K562 (cell line): ENCODE measurements around the gene TMTC2. TPM values are rescaled to one million over a fixed set of nuclear protein-coding genes. Genes with fewer than 3 reads are reported as not detected.

Source experiments
- ATAC-seq: fragments of 200-7000 bp; cut with Tn5 transposase; 3 replicates; pipeline ENCODE4 v1.9.1; 2020; ENCODE audit warnings: moderate library complexity
- BruUV-seq: library from RNA; stranded (reverse); fragments of 400-500 nt; replicated peaks from 2 replicates; lab custom pipeline; 2021; lab: Mats Ljungman, UMichigan
- CTCF ChIA-PET: fragments of 300-600 bp; formaldehyde crosslinking; extraction: SDS; loops from one replicate; lab custom pipeline; 2021; ENCODE audit warnings: low intra/inter-chr PET ratio; lab: Yijun Ruan, JAX
- POLR2A ChIA-PET: fragments of 300-600, 350-650 bp; sonication (Branson Sonifier 250); formaldehyde crosslinking; extraction: SDS; loops from one replicate; lab custom pipeline; 2021; ENCODE audit warnings: antibody characterized with exemption, inconsistent platforms; lab: Yijun Ruan, JAX
- DNase-seq, 4 experiments: peaks; one replicate each; pipeline versions ENCODE4 v3.0.0 to v3.0.0-alpha.2; 2011 to 2018; ENCODE audit warnings: low spot score in 3 of 4, mixed read lengths in 3 of 4; ENCODE audit errors: extremely low read depth in 1 of 4
- FAIRE-seq: peaks from 2 replicates; lab custom pipeline; 2011; peaks lifted over from hg19 to GRCh38; lab: Jason Lieb, UNC
- H2AFZ ChIP-seq: 2 replicates; pipeline ENCODE4 v1.6.0; 2011; ENCODE audit warnings: low read depth, low read length, control low read depth, inconsistent platforms
- H3K27ac ChIP-seq: fragments of 200-600 bp; 3 replicates; pipeline ENCODE4 v1.8.0; 2011; ENCODE audit warnings: low read depth, mild to moderate bottlenecking, control low read depth, inconsistent platforms, low read length, moderate library complexity, mixed read lengths; ENCODE audit errors: extremely low read depth
- H3K27me3 ChIP-seq, 2 experiments: fragments of 300-600 bp in 1 of 2; 2 replicates in 1 of 2; 3 replicates in 1 of 2; pipeline versions ENCODE4 v1.6.0 to v1.8.0; 2011; ENCODE audit warnings: inconsistent platforms in 2 of 2, low read length in 2 of 2, mild to moderate bottlenecking in 1 of 2, mixed read lengths in 1 of 2, moderate library complexity in 1 of 2; ENCODE audit not compliant: control insufficient read depth in 2 of 2, insufficient read depth in 2 of 2
- H3K36me3 ChIP-seq: fragments of 300-600 bp; 3 replicates; pipeline ENCODE4 v1.8.0; 2011; ENCODE audit warnings: mild to moderate bottlenecking, low read length, inconsistent platforms; ENCODE audit not compliant: control insufficient read depth, insufficient read depth
- H3K4me1 ChIP-seq, 2 experiments: fragments of 200-600 bp in 1 of 2; replicated peaks in 1 of 2; 2 replicates in 1 of 2; 3 replicates in 1 of 2; pipeline versions ENCODE4 v1.5.1 to v1.8.0; 2011; ENCODE audit warnings: inconsistent platforms in 2 of 2, low read length in 2 of 2, mild to moderate bottlenecking in 1 of 2, mixed read lengths in 1 of 2, moderate library complexity in 1 of 2; ENCODE audit not compliant: control insufficient read depth in 2 of 2, insufficient read depth in 2 of 2
- H3K4me2 ChIP-seq: 2 replicates; pipeline ENCODE4 v1.6.1; 2011; ENCODE audit warnings: low read length, control low read depth, inconsistent platforms, mixed read lengths; ENCODE audit not compliant: insufficient read depth
- H3K4me3 ChIP-seq: fragments of 200-600 bp; sonication (generic), shearing (Covaris generic); 2 replicates; pipeline ENCODE4 v1.5.1; 2016; ENCODE audit warnings: control low read depth, inconsistent platforms
- H3K79me2 ChIP-seq: fragments of 200-600 bp; 3 replicates; pipeline ENCODE4 v1.8.0; 2011; ENCODE audit warnings: low read length, inconsistent platforms; ENCODE audit not compliant: control insufficient read depth, insufficient read depth
- H3K9ac ChIP-seq, 2 experiments: 2 replicates each; pipeline versions ENCODE4 v1.6.0 to v1.6.1; 2011; ENCODE audit warnings: low read depth in 2 of 2, low read length in 2 of 2, control low read depth in 1 of 2, inconsistent platforms in 1 of 2, mild to moderate bottlenecking in 1 of 2, mixed read lengths in 1 of 2; ENCODE audit not compliant: insufficient read depth in 1 of 2
- H3K9me1 ChIP-seq: one replicate; pipeline ENCODE4 v1.6.0; 2011; ENCODE audit warnings: inconsistent platforms, mild to moderate bottlenecking, low read length, moderate library complexity; ENCODE audit not compliant: control insufficient read depth, insufficient read depth
- H3K9me3 ChIP-seq: replicated peaks from 2 replicates; pipeline ENCODE4 v1.5.1; 2011; ENCODE audit warnings: low read depth, low read length, inconsistent platforms; ENCODE audit not compliant: control insufficient read depth, insufficient read depth
- H4K20me1 ChIP-seq: replicated peaks from 2 replicates; pipeline ENCODE4 v1.6.1; 2011; ENCODE audit warnings: low read length, inconsistent platforms, mixed read lengths; ENCODE audit not compliant: control insufficient read depth, insufficient read depth
- ATF7 ChIP-seq: fragments of 450-650 bp; IDR thresholded peaks from 2 replicates; pipeline ENCODE4 v1.7.1; 2014; ENCODE audit warnings: mild to moderate bottlenecking, moderate library complexity
- KDM4B ChIP-seq, 2 experiments: fragments of 450-650 bp in 1 of 2; sonication (generic) in 1 of 2; IDR thresholded peaks; 2 replicates each; pipeline ENCODE4 v1.6.1; 2016 to 2017; ENCODE audit warnings: borderline replicate concordance in 2 of 2, antibody characterized with exemption in 1 of 2, low read depth in 1 of 2, mild to moderate bottlenecking in 1 of 2
- MAFK ChIP-seq: IDR thresholded peaks from 2 replicates; pipeline ENCODE4 v1.6.1; 2011; ENCODE audit warnings: low read length, improper control_type of control experiment
- NFYB ChIP-seq: IDR thresholded peaks from 2 replicates; pipeline ENCODE4 v1.6.1; 2011; ENCODE audit warnings: mild to moderate bottlenecking, moderate library complexity; ENCODE audit not compliant: insufficient read length; ENCODE audit errors: extremely low read depth
- NR3C1 ChIP-seq: sonication (generic); formaldehyde crosslinking; IDR thresholded peaks from 2 replicates; pipeline ENCODE4 v1.8.1; 2022; ENCODE audit warnings: missing genetic modification reagents
- NRF1 ChIP-seq, 2 experiments: fragments of 450-650 bp; IDR thresholded peaks in 1 of 2; conservative IDR thresholded peaks in 1 of 2; 2 replicates each; pipeline ENCODE4 v1.6.1; 2014; ENCODE audit warnings: mild to moderate bottlenecking in 2 of 2
- PHB2 ChIP-seq: fragments of 450-650 bp; IDR thresholded peaks from 2 replicates; pipeline ENCODE4 v1.6.1; 2017; ENCODE audit warnings: low read depth
- RBM39 ChIP-seq: fragments of 200-400 bp; formaldehyde crosslinking; optimal IDR thresholded peaks from 2 replicates; pipeline ENCODE3; 2018; ENCODE audit warnings: low read depth, low read length
- SETDB1 ChIP-seq: IDR thresholded peaks from one replicate; pipeline ENCODE4 v1.6.1; 2012; ENCODE audit warnings: low read length, control low read depth, inconsistent platforms
- SMC3 ChIP-seq: conservative IDR thresholded peaks from 2 replicates; pipeline ENCODE4 v1.6.1; 2011; ENCODE audit warnings: low read depth, low read length, improper control_type of control experiment; ENCODE audit not compliant: insufficient read depth
- ZNF699 ChIP-seq: fragments of 250-450 bp; sonication (Bioruptor Pico); IDR thresholded peaks from 2 replicates; pipeline ENCODE4 v1.8.0; 2021; ENCODE audit warnings: mild to moderate bottlenecking, moderate library complexity; ENCODE audit not compliant: insufficient replicate concordance
- ZNF707 ChIP-seq: fragments of 250-450 bp; sonication (Bioruptor Pico); conservative IDR thresholded peaks from 2 replicates; pipeline ENCODE4 v1.8.0; 2022; ENCODE audit warnings: inconsistent platforms, mild to moderate bottlenecking, moderate library complexity
- WGBS: fragments of 100-300 bp; shearing (Covaris generic); methylation state at CpG from one replicate; pipeline ENCODE4 v1.1.6; 2016; ENCODE audit warnings: low coverage, mixed read lengths; ENCODE audit not compliant: insufficient coverage; ENCODE audit errors: missing lambda C conversion rate; 5-methylcytosine and 5-hydroxymethylcytosine counted together
- in situ Hi-C: fragments of 300-500 bp; cut with MboI; formaldehyde crosslinking; loops from 4 replicates; pipeline ENCODE4 v1.15.0; 2018; ENCODE audit warnings: inconsistent platforms, mixed read lengths
- intact Hi-C: fragments of 100-400 bp; cut with micrococcal nuclease; formaldehyde crosslinking; loops from 2 replicates; pipeline ENCODE4 v1.14.2; 2022
- polyA plus RNA-seq, 8 experiments: library from polyadenylated mRNA; depleted of rRNA in 4 of 8; stranded (reverse) in 5 of 8; unstranded in 3 of 8; fragments of >200 nt; fragmentation: Nextera tagmentation in 2 of 8; fragmentation: Illumina TruSeq in 1 of 8; extraction: Ambion mirVana in 2 of 8; extraction: Trizol in 1 of 8; gene quantifications; 2 replicates each; pipeline versions ENCODE4 v1.2.1 to v1.2.3, GENCODE V29; 2011 to 2014; ENCODE audit warnings: inconsistent platforms in 1 of 8, missing spikeins in 1 of 8
- total RNA-seq, 7 experiments: library from RNA; depleted of rRNA in 6 of 7; stranded (reverse); fragments of >200 nt in 6 of 7; fragmentation: Illumina TruSeq in 2 of 7; extraction: Trizol in 2 of 7; gene quantifications; 2 replicates each; pipeline versions ENCODE4 v1.2.1 to v1.2.3, GENCODE V29; 2011 to 2021; ENCODE audit warnings: low replicate concordance in 1 of 7
- TF ChIP-seq, protein P1 (sequence below): fragments of 250-450 bp; sonication (Bioruptor Pico); IDR thresholded peaks from 2 replicates; pipeline ENCODE4 v1.5.0; 2021; ENCODE audit warnings: mild to moderate bottlenecking, moderate library complexity
- TF ChIP-seq, protein P2 (sequence below): fragments of 200-800 bp; sonication (Bioruptor generic); IDR thresholded peaks from 2 replicates; pipeline ENCODE4 v1.6.1; 2017; ENCODE audit warnings: missing genetic modification characterization, missing compliant biosample characterization

Gene TMTC2
- total and polyA plus RNA-seq, 9 of the 15 experiments (the other 6 are each of a cell fraction or from before 2014, with no cell fraction given) = 0.29 to 1.1 (median 0.55) TPM

DNA sequence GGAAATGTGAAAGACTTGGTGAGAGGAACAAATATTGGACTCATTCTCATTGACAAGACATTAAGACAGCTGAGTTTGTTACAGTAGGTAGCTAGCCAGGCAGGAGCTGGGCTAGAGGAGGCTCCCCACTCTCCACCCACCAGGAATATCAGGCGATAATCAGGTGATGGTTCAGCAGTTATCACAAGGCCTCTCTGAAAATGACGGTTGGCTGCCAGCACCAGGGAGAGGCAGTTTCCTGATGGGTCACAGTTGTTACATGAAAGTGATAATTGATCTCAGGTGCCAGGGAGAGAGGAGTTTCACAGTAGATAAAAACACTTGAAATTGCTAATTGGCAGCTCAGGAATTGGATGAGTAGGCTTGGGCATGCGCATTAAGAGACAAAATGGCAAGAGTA is 116.5 kb downstream of the TMTC2 start:
- FAIRE-seq = no peak
- POLR2A ChIA-PET = no interaction called here
- CTCF ChIA-PET = no interaction called here

DNA sequence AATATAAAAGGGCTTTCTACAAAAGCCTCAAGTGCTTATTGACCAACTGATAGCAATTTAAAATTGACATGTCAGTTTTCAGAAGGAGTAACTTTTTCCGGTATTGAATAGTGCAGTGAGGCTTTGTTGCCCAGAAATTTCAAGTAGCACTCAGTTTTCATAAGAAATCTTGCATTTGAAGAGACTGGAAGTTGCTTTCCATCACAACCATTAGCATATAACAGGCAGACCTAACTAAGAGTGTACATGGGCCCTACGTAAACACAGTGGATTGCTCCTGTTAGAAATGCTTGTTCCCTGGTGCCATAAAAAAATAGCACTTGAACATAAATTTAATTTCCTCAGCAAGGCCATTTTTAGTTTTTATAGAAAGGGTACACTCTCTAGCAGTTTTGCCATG is 117.9 kb downstream of the TMTC2 start:
- FAIRE-seq = no peak
- Histone ChIP-seq H3K9me1 (no peaks in the 10 kb centered on the region), H3K36me3 (no peaks in the 10 kb centered on the region), H3K4me1 (no peaks in the 10 kb centered on the region), H3K79me2 (no peaks in the 10 kb centered on the region), H3K4me3 (no peak overlapping the region), H3K9ac (no peak overlapping the region), H3K27me3 (no peaks in the 10 kb centered on the region), H3K4me2 (no peak overlapping the region), H4K20me1 (no peaks in the 10 kb centered on the region), H3K27ac (no peak overlapping the region), H3K9me3 (no peaks in the 10 kb centered on the region), H2AFZ (no peak overlapping the region)
- in situ Hi-C loops = no loop called here
- ChIA-PET POLR2A (no interaction called here), CTCF (no interaction called here)
- intact Hi-C loops = no loop called here
- no peak for DNase-seq
- BruUV-seq = no TSS peak
- no peak for ATAC-seq
- 0% methylated on average over 2 of the region's 2 CpGs for WGBS
- TF ChIP-seq ZNF699 (CRISPR knock-in tag) (no peak), KDM4B (IDR thresholded peaks at IDR 0.05; ENCODE audit: borderline replicate concordance in 2 of 2, low read depth in 1 of 2) (no peak), NFYB (no peak), ATF7 (no peak), MAFK (no peak), NR3C1 (CRISPR knock-in tag) (no peak), PHB2 (no peak)
- TF ChIP-seq, protein P1, sequence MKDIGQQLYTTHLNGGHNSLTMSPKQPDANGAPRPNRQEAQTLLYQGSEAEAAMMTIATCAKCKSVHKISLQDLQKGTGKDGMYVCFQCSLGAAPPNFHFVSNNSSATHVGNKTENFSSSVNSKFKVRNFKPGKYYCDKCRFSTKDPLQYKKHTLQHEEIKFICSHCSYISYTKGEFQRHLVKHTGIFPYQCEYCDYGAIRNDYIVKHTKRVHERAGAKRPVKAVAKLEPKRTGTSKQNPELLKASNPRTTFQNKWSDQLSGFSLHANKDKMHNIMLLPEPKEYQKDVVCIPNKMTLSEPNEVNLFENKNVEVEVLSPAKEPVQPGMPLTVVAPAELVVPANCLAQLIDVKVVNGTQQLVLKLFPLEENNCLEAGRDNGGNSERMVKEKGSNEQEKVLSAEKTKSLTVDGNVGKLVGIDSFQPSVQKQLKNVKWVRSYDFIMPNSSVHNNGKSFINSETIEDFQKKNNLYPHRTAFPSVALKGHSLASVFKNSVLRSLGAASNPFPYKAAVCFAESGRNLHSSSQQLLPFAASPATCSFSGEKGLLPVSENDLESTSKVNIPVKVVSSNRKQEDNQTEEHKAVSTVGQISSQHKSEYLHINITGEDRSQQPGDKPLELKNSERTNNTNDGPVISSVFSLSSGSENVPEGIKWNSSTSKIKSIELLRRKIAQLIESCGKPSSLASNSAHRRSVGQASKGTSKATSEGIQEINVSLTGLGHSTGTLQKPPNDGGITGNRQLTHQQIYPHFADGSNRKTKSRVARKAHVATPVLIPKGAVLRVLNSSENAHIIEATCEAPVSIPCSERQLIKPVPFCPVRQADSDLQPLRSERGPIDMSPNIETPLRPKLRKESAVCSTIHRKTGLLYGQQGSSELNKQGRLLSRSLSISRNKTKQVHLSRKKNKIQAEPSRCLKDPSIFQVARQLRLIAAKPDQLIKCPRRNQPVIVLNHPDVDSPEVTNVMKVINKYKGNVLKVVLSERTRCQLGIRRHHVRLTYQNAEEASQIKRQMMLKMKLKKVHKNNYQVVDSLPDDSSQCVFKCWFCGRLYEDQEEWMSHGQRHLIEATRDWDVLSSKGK (CRISPR knock-in tag) = no peak

More for the DNA sequence above, 116.5 kb downstream of the TMTC2 start:
- H3K4me2 ChIP-seq = no peak overlapping the region
- in situ Hi-C loops (no loop called here), intact Hi-C loops (no loop called here)
- no peak for ATAC-seq
- H3K9me1 ChIP-seq = no peaks in the 10 kb centered on the region
- no TSS peak for BruUV-seq
- 0 out of 4 replicates have a peak, but pooled peaks of 1 of the 2 experiments have one; percentile 29 for TF ChIP-seq NRF1 (conservative IDR thresholded peaks at IDR 0.05 in 1 of 2, IDR thresholded peaks at IDR 0.05 in 1 of 2)
- TF ChIP-seq SETDB1 = no peak
- TF ChIP-seq ZNF707 (CRISPR knock-in tag) = no peak
- TF ChIP-seq RBM39 = no peak
- no peak for TF ChIP-seq SMC3
- TF ChIP-seq, protein P2, sequence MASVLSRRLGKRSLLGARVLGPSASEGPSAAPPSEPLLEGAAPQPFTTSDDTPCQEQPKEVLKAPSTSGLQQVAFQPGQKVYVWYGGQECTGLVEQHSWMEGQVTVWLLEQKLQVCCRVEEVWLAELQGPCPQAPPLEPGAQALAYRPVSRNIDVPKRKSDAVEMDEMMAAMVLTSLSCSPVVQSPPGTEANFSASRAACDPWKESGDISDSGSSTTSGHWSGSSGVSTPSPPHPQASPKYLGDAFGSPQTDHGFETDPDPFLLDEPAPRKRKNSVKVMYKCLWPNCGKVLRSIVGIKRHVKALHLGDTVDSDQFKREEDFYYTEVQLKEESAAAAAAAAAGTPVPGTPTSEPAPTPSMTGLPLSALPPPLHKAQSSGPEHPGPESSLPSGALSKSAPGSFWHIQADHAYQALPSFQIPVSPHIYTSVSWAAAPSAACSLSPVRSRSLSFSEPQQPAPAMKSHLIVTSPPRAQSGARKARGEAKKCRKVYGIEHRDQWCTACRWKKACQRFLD (CRISPR knock-in tag) = no peak
- no peaks in the 10 kb centered on the region for H3K4me1 ChIP-seq
- H3K4me3 ChIP-seq = no peak overlapping the region
- no peaks in the 10 kb centered on the region for H3K79me2 ChIP-seq
- 4% methylated on average over 3 of the region's 3 CpGs for WGBS
- no peak overlapping the region for H3K27ac ChIP-seq
- DNase-seq = no peak
- H4K20me1 ChIP-seq = no peaks in the 10 kb centered on the region
- H3K9ac ChIP-seq = no peak overlapping the region
- H3K36me3 ChIP-seq = no peaks in the 10 kb centered on the region
- H3K9me3 ChIP-seq = no peaks in the 10 kb centered on the region
- no peaks in the 10 kb centered on the region for H3K27me3 ChIP-seq
- no peak overlapping the region for H2AFZ ChIP-seq
